Activated CD4-positive, alpha-beta T cell treated with anti-CD3 and anti-CD28 coated beads, Interleukin-2, amount 10 ng/mL, durations not matched to agents 7 days and 5 days (primary cell): Measurements from ENCODE around the gene PRKAG2. TPM values are rescaled to one million over a fixed set of nuclear protein-coding genes. Genes with fewer than 3 reads are reported as not detected.

ENCODE experiments used
- CTCF ChIA-PET: fragments of 350-600 bp; sonication (Branson Sonifier 250); formaldehyde crosslinking; loops from one replicate; lab custom pipeline; 2021; ENCODE audit warnings: antibody characterized with exemption; lab: Charles Lee
- POLR2A ChIA-PET: fragments of 350-600 bp; sonication (Branson Sonifier 250); formaldehyde crosslinking; loops from one replicate; lab custom pipeline; 2021; ENCODE audit warnings: antibody characterized with exemption; lab: Charles Lee
- DNase-seq: peaks from one replicate; pipeline ENCODE4 v3.0.0-alpha.2; 2020
- H3K27ac Mint-ChIP-seq: one replicate; pipeline ENCODE4 v1.8.0; 2021; ENCODE audit warnings: mild to moderate bottlenecking, moderate library complexity, mixed read lengths
- H3K27me3 Mint-ChIP-seq: one replicate; pipeline ENCODE4 v1.8.0; 2021; ENCODE audit warnings: mixed read lengths
- H3K36me3 Mint-ChIP-seq: one replicate; pipeline ENCODE4 v1.8.0; 2021; ENCODE audit warnings: low read depth, mixed read lengths
- H3K4me1 Mint-ChIP-seq: one replicate; pipeline ENCODE4 v1.8.0; 2021; ENCODE audit warnings: mixed read lengths
- H3K4me3 Mint-ChIP-seq: one replicate; pipeline ENCODE4 v1.8.0; 2021; ENCODE audit warnings: mild to moderate bottlenecking, moderate library complexity, mixed read lengths
- H3K9me3 Mint-ChIP-seq: one replicate; pipeline ENCODE4 v1.8.0; 2021; ENCODE audit warnings: mixed read lengths
- total RNA-seq, 2 experiments: library from RNA; stranded (reverse); gene quantifications; one replicate each; pipeline ENCODE4 v1.2.3, GENCODE V29; 2021

Gene PRKAG2
- total RNA-seq, 2 experiments from 2014 or later = 27.5 to 32.3 TPM

DNA sequence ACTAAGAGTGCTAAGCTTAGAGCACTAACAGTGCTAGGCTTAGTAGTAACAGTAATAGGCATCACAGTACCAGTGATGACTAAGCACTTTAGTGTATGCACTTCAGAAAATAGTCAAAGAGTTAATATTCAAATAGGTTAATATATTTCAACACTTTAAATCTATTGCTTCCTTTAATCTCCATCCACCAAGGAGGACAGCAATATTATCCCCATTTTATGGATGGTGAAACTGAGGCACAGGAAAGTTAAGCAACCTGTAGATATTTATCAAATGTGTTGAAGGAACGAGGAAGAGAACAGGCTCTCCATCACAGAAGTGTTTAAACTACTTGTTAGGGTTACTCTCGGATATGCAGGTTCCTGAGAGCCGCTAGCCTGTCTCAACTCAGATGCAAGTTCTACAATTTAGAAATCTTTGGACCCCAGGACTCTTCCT lies 165.5 kb downstream of the PRKAG2 start:
- no peak overlapping the region for H3K27ac Mint-ChIP-seq

DNA sequence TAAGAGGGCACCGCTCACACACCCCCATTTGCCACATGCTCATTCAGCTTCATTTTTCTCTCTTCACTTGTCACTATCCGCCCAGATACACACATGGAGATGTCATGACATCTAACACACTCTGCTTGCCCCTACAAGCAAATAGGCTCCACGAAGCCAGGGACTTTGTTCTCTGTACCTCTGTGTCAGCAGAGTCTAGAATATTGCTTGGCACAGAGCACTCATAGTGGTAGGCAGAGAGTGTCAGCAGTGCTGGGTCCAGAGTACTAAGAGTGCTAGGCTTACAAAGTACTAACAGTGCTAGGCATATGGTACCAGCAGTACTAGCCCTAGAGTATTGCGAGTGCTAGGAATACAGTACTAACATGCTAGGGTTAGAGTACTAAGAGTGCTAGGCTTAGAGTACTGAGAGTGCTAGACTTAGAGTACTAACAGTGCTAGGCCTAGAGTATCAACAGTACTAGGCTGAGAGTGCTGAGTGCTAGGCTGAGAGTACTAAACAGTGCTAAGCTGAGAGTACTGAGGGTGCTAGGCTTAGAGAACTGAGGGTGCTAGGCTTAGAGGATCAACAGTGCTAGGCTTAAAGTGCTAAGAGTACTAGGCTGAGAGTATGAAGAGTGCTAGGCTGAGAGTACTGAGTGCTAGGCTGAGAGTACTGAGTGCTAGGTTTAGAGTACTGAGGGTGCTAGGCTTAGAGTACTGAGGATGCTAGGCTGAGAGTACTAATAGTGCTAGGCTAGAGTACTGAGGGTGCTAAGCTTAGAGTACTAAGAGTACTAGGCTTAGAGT lies 166.1 kb downstream of the PRKAG2 start:
- Mint-ChIP-seq H3K27ac (no peak overlapping the region), H3K27me3 (no peaks in the 10 kb centered on the region), H3K9me3 (no peaks in the 10 kb centered on the region), H3K4me1 (peaks cover 1% of the 10 kb centered on the region), H3K36me3 (no peaks in the 10 kb centered on the region), H3K4me3 (no peak overlapping the region)
- ChIA-PET CTCF (interaction anchor here (1.1 kb wide), 1 partner anchor 13 kb away, joined by 3 read pairs; no protein-coding TSS in a partner anchor), POLR2A (no interaction called here)
- no peak for DNase-seq

More for the DNA sequence above, 165.5 kb downstream of the PRKAG2 start:
- CTCF ChIA-PET = interaction anchor here (1.1 kb wide), 1 partner anchor 14 kb away, joined by 3 read pairs; no protein-coding TSS in a partner anchor
- no peaks in the 10 kb centered on the region for H3K9me3 Mint-ChIP-seq
- POLR2A ChIA-PET = no interaction called here
- peaks cover 1% of the 10 kb centered on the region for H3K4me1 Mint-ChIP-seq
- H3K4me3 Mint-ChIP-seq = no peak overlapping the region
- no peak for DNase-seq
- no peaks in the 10 kb centered on the region for H3K36me3 Mint-ChIP-seq
- H3K27me3 Mint-ChIP-seq = no peaks in the 10 kb centered on the region

DNA sequence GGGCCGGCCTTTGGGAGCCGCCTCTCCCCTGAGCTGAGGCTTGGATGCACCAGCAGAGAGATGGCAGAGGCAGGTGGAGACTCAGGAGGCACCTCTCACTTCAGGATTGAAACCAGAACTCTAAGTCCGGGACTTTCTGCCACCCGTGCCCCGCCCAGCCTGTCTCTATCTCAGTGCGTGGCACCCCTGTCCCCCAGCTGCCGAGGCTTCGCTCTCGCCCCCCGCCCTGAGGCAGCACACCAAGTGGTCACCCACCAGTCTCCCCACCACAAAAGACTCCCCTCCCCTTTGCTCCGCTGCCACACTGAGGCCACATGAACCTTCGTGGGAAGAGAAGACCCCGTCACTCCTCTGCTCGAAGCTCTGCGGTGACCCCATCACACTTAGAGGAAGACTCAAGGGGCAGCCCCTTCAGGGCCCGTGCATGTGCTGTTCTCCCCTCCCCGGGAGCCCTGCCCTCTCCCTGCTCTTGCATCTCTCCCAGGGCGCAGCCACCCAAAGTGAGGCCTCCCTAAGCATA lies 166.7 kb downstream of the PRKAG2 start:
- POLR2A ChIA-PET = no interaction called here
- Mint-ChIP-seq H3K4me3 (no peak overlapping the region), H3K36me3 (no peaks in the 10 kb centered on the region), H3K27me3 (no peaks in the 10 kb centered on the region), H3K9me3 (no peaks in the 10 kb centered on the region), H3K4me1 (peaks cover 3% of the 10 kb centered on the region), H3K27ac (no peak overlapping the region)
- no peak for DNase-seq
- CTCF ChIA-PET = interaction anchor here (1.1 kb wide), 1 partner anchor 12 kb away, joined by 3 read pairs; no protein-coding TSS in a partner anchor

DNA sequence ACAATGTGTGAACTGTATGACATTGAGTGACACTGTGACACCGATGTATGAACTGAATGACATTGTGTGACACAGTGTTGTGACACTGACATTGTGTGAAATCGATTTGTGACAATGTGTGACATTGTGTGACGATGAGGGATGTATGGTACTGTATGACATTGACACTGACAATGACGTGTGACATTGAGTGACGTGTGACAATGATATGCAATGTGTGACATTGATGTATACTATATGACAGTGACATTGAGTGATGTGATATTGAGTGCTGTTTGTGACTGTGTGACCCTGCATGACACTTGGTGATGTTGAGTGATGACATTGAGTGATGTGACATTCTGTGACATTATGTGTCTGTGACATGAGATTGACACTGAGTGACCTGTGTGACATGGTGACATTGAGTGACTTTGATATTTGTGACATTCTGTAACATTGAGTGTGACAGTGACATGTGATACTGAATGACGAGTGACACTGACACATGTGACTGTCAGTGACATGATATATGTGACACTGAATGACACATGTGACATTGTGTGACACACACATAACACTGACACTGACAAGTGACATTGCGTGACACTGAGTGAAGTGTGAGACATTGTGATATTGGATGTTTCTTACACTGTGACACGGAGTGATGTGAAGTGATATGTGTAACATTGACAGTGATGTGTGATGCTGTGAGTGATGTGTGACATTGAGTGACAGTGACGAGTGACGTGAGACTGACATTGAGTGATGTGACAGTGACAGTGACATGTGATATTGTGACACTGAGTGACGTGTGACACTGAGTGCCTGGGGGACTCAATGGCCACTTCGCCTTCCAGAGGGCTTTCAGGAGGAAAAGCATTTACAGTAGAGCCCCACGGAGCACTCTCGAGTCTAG lies 167.5 kb downstream of the PRKAG2 start:
- Mint-ChIP-seq H3K4me1 (peaks cover 3% of the 10 kb centered on the region), H3K9me3 (no peaks in the 10 kb centered on the region), H3K36me3 (no peaks in the 10 kb centered on the region), H3K27me3 (no peaks in the 10 kb centered on the region), H3K4me3 (no peak overlapping the region), H3K27ac (no peak overlapping the region)
- DNase-seq = no peak
- ChIA-PET POLR2A (no interaction called here), CTCF (no interaction called here)

DNA sequence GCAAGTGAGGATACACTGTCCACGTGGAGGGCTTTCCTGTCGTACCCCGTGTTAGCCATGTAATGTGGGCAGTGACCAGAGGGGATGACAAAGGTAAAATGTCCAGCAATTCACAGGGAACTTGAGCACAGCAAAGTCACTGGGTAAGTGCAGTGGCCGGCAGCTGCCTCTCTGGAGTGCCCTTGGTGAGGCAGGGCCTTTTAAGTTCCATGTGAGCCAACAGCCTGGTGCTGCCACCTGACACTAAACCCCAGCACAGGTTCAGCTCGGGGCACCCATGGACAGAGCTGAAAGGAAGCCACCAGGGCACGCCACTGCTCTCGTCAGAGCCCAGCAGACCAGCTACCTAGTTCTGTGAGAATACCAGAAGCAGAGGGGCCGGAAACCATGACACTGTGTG lies 168.3 kb downstream of the PRKAG2 start:
- H3K27ac Mint-ChIP-seq = no peak overlapping the region
- no peaks in the 10 kb centered on the region for H3K36me3 Mint-ChIP-seq
- no peaks in the 10 kb centered on the region for H3K27me3 Mint-ChIP-seq
- ChIA-PET POLR2A (no interaction called here), CTCF (no interaction called here)
- no peaks in the 10 kb centered on the region for H3K9me3 Mint-ChIP-seq
- no peak overlapping the region for H3K4me3 Mint-ChIP-seq
- DNase-seq = no peak
- H3K4me1 Mint-ChIP-seq = peaks cover 3% of the 10 kb centered on the region

DNA sequence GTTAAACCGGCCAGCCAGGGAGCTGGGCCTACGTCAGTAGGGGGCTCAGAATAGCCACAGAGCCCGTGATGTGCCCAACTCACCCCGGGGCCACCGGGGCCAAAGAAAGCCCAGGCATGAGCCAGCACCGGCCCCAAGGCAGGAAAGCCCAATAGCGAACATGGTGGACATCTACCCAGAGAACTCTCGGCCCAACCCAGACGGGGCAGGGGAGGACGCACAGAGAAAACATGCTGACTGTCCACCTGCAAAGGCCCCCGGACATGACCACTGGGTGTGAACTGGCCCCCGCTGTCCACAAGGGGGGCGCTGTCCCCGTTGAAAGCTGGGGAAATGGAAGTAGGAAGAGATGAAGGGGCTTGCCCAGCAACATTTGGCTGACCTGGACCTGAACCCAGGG lies 169.2 kb downstream of the PRKAG2 start:
- ChIA-PET CTCF (interaction anchor here (1.1 kb wide), 1 partner anchor 106 kb away, joined by 3 read pairs; no protein-coding TSS in a partner anchor), POLR2A (no interaction called here)
- no peak overlapping the region for H3K4me3 Mint-ChIP-seq
- no peak for DNase-seq
- no peaks in the 10 kb centered on the region for H3K36me3 Mint-ChIP-seq
- no peaks in the 10 kb centered on the region for H3K9me3 Mint-ChIP-seq
- H3K27ac Mint-ChIP-seq = no peak overlapping the region
- no peaks in the 10 kb centered on the region for H3K27me3 Mint-ChIP-seq
- H3K4me1 Mint-ChIP-seq = peaks cover 3% of the 10 kb centered on the region

DNA sequence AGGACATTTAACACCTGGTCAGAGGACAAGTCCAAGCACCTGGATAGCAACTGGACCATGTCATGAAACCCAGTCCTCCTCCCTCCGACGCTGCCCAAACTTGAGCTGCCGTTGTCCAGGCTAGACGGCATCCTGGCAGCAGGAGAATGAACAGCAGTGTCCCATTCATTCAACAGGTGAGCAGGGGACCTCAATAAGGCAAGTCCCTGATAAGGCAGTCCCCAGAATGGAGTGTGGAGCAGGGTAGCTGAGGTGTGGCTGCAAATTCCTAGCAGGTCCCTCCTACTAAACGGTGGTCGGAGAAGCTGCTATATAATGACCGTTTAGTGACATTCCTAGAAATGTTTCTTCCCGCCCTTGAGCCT lies 169.8 kb downstream of the PRKAG2 start:
- Mint-ChIP-seq H3K36me3 (no peaks in the 10 kb centered on the region), H3K27ac (no peak overlapping the region)
- CTCF ChIA-PET = interaction anchor here (1.1 kb wide), 1 partner anchor 106 kb away, joined by 3 read pairs; no protein-coding TSS in a partner anchor

DNA sequence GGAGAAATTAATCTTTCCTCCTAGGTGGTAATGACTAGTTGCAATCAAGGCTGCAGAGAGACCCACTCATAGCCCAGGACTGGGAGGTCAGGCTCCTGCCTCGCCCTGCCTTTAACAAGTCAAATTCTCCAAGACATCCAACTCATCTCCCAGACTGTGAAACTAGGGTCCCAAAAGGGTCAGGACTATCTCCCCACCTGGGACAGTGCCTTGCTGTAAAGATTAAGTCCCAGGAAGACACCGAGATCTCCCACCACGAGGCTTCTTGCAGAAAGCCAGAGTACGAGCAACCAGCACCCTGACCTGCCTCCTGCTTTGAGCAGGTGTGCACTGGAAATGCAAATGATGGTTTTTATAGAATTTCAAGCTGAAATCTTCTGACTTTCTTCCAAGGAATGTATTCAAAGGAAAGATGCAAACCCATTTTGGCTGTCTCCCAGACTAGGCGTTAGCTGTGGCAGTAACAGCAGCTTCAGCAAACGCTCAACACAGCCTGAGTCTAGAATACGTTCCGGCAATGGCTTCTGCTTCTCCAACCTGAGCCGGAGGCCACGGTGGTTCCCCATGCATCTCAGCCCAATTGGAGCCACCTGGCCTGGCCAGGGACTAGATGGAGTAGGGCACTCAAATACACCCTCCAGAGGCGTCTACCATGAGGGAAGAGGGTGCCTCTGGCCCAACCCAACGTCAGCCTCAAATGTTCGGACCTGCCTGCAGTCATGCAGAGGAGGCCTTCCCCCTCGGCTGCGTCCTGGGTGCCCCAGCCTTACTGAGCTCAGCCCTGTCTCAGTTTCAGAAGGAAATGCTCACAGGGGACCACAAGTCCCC lies 170.4 kb downstream of the PRKAG2 start:
- Mint-ChIP-seq H3K4me1 (peaks cover 3% of the 10 kb centered on the region), H3K4me3 (no peak overlapping the region), H3K27ac (no peak overlapping the region), H3K36me3 (no peaks in the 10 kb centered on the region), H3K27me3 (no peaks in the 10 kb centered on the region), H3K9me3 (no peaks in the 10 kb centered on the region)
- CTCF ChIA-PET = no interaction called here
- POLR2A ChIA-PET = no interaction called here
- no peak for DNase-seq

More for the DNA sequence above, 169.8 kb downstream of the PRKAG2 start:
- Mint-ChIP-seq H3K4me1 (peaks cover 3% of the 10 kb centered on the region), H3K4me3 (no peak overlapping the region), H3K9me3 (no peaks in the 10 kb centered on the region), H3K27me3 (no peaks in the 10 kb centered on the region)
- DNase-seq = no peak
- POLR2A ChIA-PET = no interaction called here

DNA sequence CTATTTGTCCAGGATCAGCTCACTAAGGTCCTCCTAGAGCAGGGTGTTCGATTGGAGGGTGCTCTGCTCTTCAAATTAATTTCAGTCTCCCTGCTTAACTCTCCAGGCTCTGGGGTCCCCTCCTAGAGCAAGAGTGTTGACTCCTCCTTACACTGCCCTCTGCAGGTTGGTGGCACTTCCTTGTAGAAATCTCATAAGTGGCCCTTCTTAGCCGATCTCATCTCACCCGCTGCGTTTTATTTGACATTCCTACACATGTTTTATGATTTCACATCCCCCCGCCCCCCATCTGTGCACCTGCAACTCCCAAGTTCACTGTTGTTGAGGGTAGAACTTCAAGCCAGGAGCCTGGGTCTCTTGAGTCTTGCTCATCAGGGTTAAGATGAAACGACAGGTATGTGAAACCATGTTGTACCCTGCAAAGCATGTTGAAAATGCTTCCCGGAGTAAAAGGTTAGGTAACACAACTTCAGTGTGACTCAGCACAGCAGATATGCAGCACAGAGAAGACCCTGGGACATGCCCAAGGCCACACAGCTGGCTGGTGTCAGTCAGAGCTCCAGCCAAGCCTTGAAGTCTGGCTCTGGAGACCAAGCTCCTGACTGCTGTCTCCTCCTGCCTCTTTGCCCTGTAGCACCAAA lies 171.2 kb downstream of the PRKAG2 start:
- ChIA-PET CTCF (no interaction called here), POLR2A (no interaction called here)
- peaks cover 3% of the 10 kb centered on the region for H3K4me1 Mint-ChIP-seq
- peak; percentile 40 for DNase-seq
- no peaks in the 10 kb centered on the region for H3K27me3 Mint-ChIP-seq
- H3K9me3 Mint-ChIP-seq = no peaks in the 10 kb centered on the region
- no peak overlapping the region for H3K27ac Mint-ChIP-seq
- H3K36me3 Mint-ChIP-seq = no peaks in the 10 kb centered on the region
- no peak overlapping the region for H3K4me3 Mint-ChIP-seq

DNA sequence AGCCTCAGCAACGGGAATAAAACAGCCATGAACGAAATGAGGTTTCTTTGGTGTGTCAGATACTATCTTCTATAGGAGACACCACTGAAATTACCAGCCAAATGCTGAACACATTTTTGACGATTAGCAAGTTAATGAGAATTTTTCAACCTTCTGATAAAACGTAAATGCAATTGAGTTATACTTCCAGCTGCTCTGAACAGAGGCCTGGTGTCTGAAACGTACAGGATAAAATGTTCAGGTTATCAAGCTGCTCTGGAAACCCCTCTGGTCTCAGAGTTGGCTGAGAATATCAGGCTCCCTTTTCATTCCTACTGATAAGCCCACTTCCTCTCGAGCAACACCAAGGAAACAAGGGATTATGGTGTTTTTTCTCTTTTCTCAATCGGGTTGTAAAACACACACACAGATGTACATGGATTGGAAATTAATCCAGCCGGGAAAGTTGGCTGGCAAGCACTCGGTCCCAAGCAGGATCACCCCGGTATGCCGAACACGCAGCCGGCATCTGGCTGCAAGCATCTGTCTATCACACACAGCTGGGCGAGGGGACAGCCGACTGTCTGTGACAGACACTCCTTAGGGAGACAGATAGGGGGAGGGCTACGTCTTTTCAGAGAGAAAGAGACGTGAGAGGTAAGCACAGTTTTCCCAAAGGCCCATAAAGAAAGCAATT lies 171.8 kb downstream of the PRKAG2 start:
- Mint-ChIP-seq H3K4me1 (peaks cover 3% of the 10 kb centered on the region), H3K27ac (no peak overlapping the region), H3K4me3 (no peak overlapping the region), H3K9me3 (no peaks in the 10 kb centered on the region), H3K36me3 (no peaks in the 10 kb centered on the region), H3K27me3 (no peaks in the 10 kb centered on the region)
- POLR2A ChIA-PET = no interaction called here
- CTCF ChIA-PET = no interaction called here
- DNase-seq = no peak

DNA sequence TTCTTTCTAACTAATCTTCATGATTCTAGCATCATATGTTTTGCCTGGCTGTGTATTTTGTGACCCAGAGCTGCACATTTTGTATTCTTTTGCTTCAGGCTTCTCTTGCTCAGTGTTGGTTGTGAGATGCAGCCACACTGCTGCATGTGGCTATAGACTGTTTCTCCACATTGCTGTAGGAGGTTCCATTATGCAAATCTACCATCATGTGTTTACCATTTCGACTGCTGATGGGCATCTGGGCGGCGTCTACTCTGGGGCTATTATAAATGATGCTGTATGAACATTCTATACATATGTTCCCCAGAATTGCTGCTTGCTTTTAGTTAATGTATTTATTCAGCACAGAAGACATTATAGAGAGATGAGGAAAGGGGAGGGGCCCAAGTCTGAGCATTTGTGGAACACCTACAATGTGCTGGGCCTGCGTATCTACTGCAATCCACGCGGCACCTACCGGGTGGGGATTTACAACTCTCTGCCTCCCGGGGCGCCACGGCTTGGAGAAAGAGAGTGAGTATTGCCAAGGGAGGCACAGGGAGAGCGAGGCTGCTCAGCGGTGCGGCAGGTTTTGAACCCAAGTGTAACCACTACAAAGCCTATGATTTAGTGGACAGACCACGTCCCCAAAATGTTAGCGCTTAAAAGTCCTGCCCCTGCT lies 172.5 kb downstream of the PRKAG2 start:
- Mint-ChIP-seq H3K27me3 (no peaks in the 10 kb centered on the region), H3K36me3 (no peaks in the 10 kb centered on the region), H3K9me3 (no peaks in the 10 kb centered on the region), H3K27ac (no peak overlapping the region), H3K4me3 (no peak overlapping the region), H3K4me1 (peaks cover 3% of the 10 kb centered on the region)
- no peak for DNase-seq
- ChIA-PET POLR2A (no interaction called here), CTCF (interaction anchor here (0.6 kb wide), 1 partner anchor 836 kb away, joined by 4 read pairs; no protein-coding TSS in a partner anchor)
